Pancreas (tissue), 10 donors: Measurements from ENCODE around the gene BPGM. TPM values are rescaled to one million over a fixed set of nuclear protein-coding genes. Genes with fewer than 3 reads are reported as not detected.

Experiments
- ATAC-seq, 4 donors: fragments of 200-7000 bp; cut with Tn5 transposase; one replicate each; pipeline versions ENCODE4 v1.8.0 to v1.9.1; 2020; ENCODE audit warnings: mild to moderate bottlenecking in 4 of 4, moderate library complexity in 4 of 4
- DNase-seq, 6 donors: peaks; one replicate each; pipeline ENCODE4 v3.0.0-alpha.2; 2020
- FAIRE-seq: peaks from 2 replicates; lab custom pipeline; 2012; peaks lifted over from hg19 to GRCh38; lab: Jason Lieb, UNC
- H3K27ac ChIP-seq, 4 donors: fragments of 200-600 bp; sonication (generic); 1 replicate in 3 of 4; 2 replicates in 1 of 4; pipeline versions ENCODE4 v1.5.0 to v1.8.0; 2020
- H3K27me3 ChIP-seq, 4 donors: fragments of 200-600 bp; one replicate each; pipeline ENCODE4 v1.8.0; 2021
- H3K36me3 ChIP-seq, 3 donors: fragments of 200-600 bp; sonication (generic) in 1 of 3; one replicate each; pipeline versions ENCODE4 v1.5.0 to v1.8.0; 2020 to 2021
- H3K4me1 ChIP-seq, 3 donors: fragments of 200-600 bp; one replicate each; pipeline ENCODE4 v1.8.0; 2021
- H3K4me3 ChIP-seq, 4 donors: fragments of 200-600 bp; sonication (generic) in 2 of 4; one replicate each; pipeline versions ENCODE4 v1.5.0 to v1.8.0; 2020 to 2021
- H3K9me3 ChIP-seq, 4 donors: fragments of 200-600 bp; one replicate each; pipeline ENCODE4 v1.8.0; 2021
- CTCF ChIP-seq, 4 donors: fragments of 200-600 bp; sonication (generic) in 3 of 4; IDR thresholded peaks; one replicate each; pipeline versions ENCODE4 v1.5.0 to v1.8.0; 2021; ENCODE audit warnings: antibody characterized with exemption in 4 of 4
- WGBS, 2 donors: extraction: QIAGEN DNeasy Blood & Tissue Kit; methylation state at CpG; one replicate each; pipeline ENCODE4 v1.1.7; 2013; 5-methylcytosine and 5-hydroxymethylcytosine counted together
- intact Hi-C, 3 donors: fragments of 100-400 bp; cut with DNase I; formaldehyde crosslinking; loops; one replicate each; pipeline versions ENCODE4 v1.11.1 to v1.14.2; 2022
- polyA plus RNA-seq, 2 donors: library from polyadenylated mRNA; stranded (reverse); fragments of 200-250 nt; gene quantifications; one replicate each; pipeline ENCODE4 v1.2.3, GENCODE V29; 2013
- total RNA-seq, 6 donors: library from RNA; stranded (reverse); fragmentation: NEBNext Ultra II Directional in 4 of 6; extraction: Animal tissue kit (Norgen Biotek cat#: 25700) in 4 of 6; gene quantifications; one replicate each; pipeline versions ENCODE4 v1.2.1 to v1.2.4, GENCODE V29; 2021 to 2023
- donor health status: healthy with polysubstance abuse.
- donor health status: DM: no; HTN: no; CAD: no; lungs with moderate emphysema.
- donor health status: DM: no; HTN: no; CAD: no.
- donor health status: control.
- donor health status: control.
- donor health status: Bipolar disorder and iron deficiency.
- donor health status: DM: yes; HTN: yes; CAD: no.
- donor health status: DM: no; HTN: no; CAD: no.
- donor health status: DM: no; HTN: no; CAD: no.
- donor health status: DM: yes; HTN: yes; CAD: no.

Gene BPGM
- total and polyA plus RNA-seq, 8 donors: 2.8 to 10.0 (median 6.9) TPM

- Histone ChIP-seq H3K4me1 (no peaks in the 10 kb centered on the region), H3K4me3 (no peak overlapping the region), H3K9me3 (no peaks in the 10 kb centered on the region), H3K36me3 (no peaks in the 10 kb centered on the region), H3K27ac (no peak overlapping the region), H3K27me3 (no peaks in the 10 kb centered on the region)
- DNase-seq (no peak), ATAC-seq (no peak), FAIRE-seq (no peak)
- TF ChIP-seq CTCF (IDR thresholded peaks at IDR 0.05): no peak
- WGBS, 2 donors: 78 to 83% methylated on average over 5 of the region's 5 CpGs
- intact Hi-C loops: no loop called here
Observed at GRCh38 chr7:134723892-134724291, 77.2 kb downstream of the BPGM start.

- no peak overlapping the region for H3K4me3 ChIP-seq
- H3K9me3 ChIP-seq: no peaks in the 10 kb centered on the region
- no peak overlapping the region for H3K27ac ChIP-seq
- ATAC-seq (peak in 2 of 4 donors; percentile 39 to 55), FAIRE-seq (no peak), DNase-seq (no peak)
- no peaks in the 10 kb centered on the region for H3K27me3 ChIP-seq
- no peaks in the 10 kb centered on the region for H3K36me3 ChIP-seq
- H3K4me1 ChIP-seq: no peaks in the 10 kb centered on the region
- intact Hi-C loops: no loop called here
- WGBS, 2 donors: 25 to 35% methylated on average over 2 of the region's 2 CpGs
- no peak for TF ChIP-seq CTCF (IDR thresholded peaks at IDR 0.05)
Observed at GRCh38 chr7:134724606-134725005, 78.0 kb downstream of the BPGM start.

GRCh38 chr7:134726581-134726980 is 79.9 kb downstream of the BPGM start:
- no peaks in the 10 kb centered on the region for H3K36me3 ChIP-seq
- no peak for DNase-seq
- WGBS, 2 donors: 67 to 73% methylated on average over 2 of the region's 2 CpGs
- no peak overlapping the region for H3K27ac ChIP-seq
- H3K4me1 ChIP-seq: no peaks in the 10 kb centered on the region
- H3K9me3 ChIP-seq: no peaks in the 10 kb centered on the region
- H3K27me3 ChIP-seq: no peaks in the 10 kb centered on the region
- no peak overlapping the region for H3K4me3 ChIP-seq
- intact Hi-C loops: no loop called here
- ATAC-seq: no peak
- FAIRE-seq: no peak
- TF ChIP-seq CTCF (IDR thresholded peaks at IDR 0.05): no peak

- FAIRE-seq: no peak
- Histone ChIP-seq H3K27me3 (no peaks in the 10 kb centered on the region), H3K36me3 (no peaks in the 10 kb centered on the region), H3K27ac (no peak overlapping the region), H3K4me1 (no peaks in the 10 kb centered on the region), H3K4me3 (no peak overlapping the region), H3K9me3 (no peaks in the 10 kb centered on the region)
- intact Hi-C loops: no loop called here
- TF ChIP-seq CTCF (IDR thresholded peaks at IDR 0.05): no peak
- WGBS, 2 donors: 74 to 76% methylated on average over 3 of the region's 3 CpGs
- DNase-seq: no peak
- no peak for ATAC-seq
Observed at GRCh38 chr7:134727711-134728110, 81.1 kb downstream of the BPGM start.

Other genes with a start within 250 kb of the BPGM start
- gene AKR1B1, start 187.8 kb upstream of the BPGM start, total RNA-seq: 10 to 100 TPM; 13.2 to 47.1 (median 19.2) TPM
- 10 to 100 TPM; 17.5 to 34.8 TPM for gene AKR1B1, start 187.8 kb upstream of the BPGM start, polyA plus RNA-seq
- 1 to 10 TPM in 2 of 6 donors, under 1 TPM in 3, not detected in 1; 0.28 to 2.8 (median 0.35) TPM for gene AKR1B10, start 119.3 kb upstream of the BPGM start, total RNA-seq
- gene AKR1B10, start 119.3 kb upstream of the BPGM start, polyA plus RNA-seq: under 1 TPM in 1 of 2 donors, not detected in 1; 0.66 TPM
- under 1 TPM in 1 of 6 donors, not detected in 5; 0.25 TPM for gene AKR1B15, start 97.7 kb upstream of the BPGM start, total RNA-seq
- not detected for gene AKR1B15, start 97.7 kb upstream of the BPGM start, polyA plus RNA-seq
- 10 to 100 TPM; 17.0 to 85.8 (median 27.3) TPM for gene CALD1, start 132.8 kb downstream of the BPGM start, total RNA-seq
- 10 to 100 TPM; 35.1 to 35.3 TPM for gene CALD1, start 132.8 kb downstream of the BPGM start, polyA plus RNA-seq